ENCODE results near the gene PCCA.

- TF ChIP-seq, protein P1, sequence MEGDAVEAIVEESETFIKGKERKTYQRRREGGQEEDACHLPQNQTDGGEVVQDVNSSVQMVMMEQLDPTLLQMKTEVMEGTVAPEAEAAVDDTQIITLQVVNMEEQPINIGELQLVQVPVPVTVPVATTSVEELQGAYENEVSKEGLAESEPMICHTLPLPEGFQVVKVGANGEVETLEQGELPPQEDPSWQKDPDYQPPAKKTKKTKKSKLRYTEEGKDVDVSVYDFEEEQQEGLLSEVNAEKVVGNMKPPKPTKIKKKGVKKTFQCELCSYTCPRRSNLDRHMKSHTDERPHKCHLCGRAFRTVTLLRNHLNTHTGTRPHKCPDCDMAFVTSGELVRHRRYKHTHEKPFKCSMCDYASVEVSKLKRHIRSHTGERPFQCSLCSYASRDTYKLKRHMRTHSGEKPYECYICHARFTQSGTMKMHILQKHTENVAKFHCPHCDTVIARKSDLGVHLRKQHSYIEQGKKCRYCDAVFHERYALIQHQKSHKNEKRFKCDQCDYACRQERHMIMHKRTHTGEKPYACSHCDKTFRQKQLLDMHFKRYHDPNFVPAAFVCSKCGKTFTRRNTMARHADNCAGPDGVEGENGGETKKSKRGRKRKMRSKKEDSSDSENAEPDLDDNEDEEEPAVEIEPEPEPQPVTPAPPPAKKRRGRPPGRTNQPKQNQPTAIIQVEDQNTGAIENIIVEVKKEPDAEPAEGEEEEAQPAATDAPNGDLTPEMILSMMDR (conservative IDR thresholded peaks at IDR 0.05 in 1 of 2, IDR thresholded peaks at IDR 0.05 in 1 of 2; ENCODE audit: low read depth in 1 of 2, low read length in 2 of 2) = no peak
- TF ChIP-seq EZH2 (IDR thresholded peaks at IDR 0.05; ENCODE audit: low read length, missing control alignments) = no peak
Observed at GRCh38 chr13:100088273-100088643, 635 bp upstream of the PCCA start.
